ENCODE measurements around the gene LRWD1. TPM values are rescaled to one million over a fixed set of nuclear protein-coding genes. Genes with fewer than 3 reads are reported as not detected.
A peak's percentile ranks its signal among the peaks of the same experiment; 100 is the strongest.

The LRWD1 gene
- total RNA-seq, 2 experiments from 2014 or later, result 39.1 to 68.2 TPM

Small RNAs within 50 kb of the gene (microRNA-seq; reads per million reads assigned to microRNA genes)
- gene MIR4467 (ENCODE audit: borderline replicate concordance) (4.5 reads per million), gene MIR5090 (ENCODE audit: borderline replicate concordance) (28.8 reads per million, percentile 35 among the genes with 10 or more reads in this experiment)

Other genes starting within 250 kb of the LRWD1 start
- gene SH2B2, start 178.1 kb upstream of the LRWD1 start, total RNA-seq (2014; rRNA removed; shearing (Covaris generic)), result 27.3 and 42.0 TPM in 2 replicates
- gene SH2B2, start 178.1 kb upstream of the LRWD1 start, total RNA-seq (2022), result 109 and 131 TPM in 2 replicates
- not detected in 2 replicates for gene SPDYE6, start 108.5 kb upstream of the LRWD1 start, total RNA-seq (2014; rRNA removed; shearing (Covaris generic))
- not detected in 2 replicates for gene SPDYE6, start 108.5 kb upstream of the LRWD1 start, total RNA-seq (2022)
- 47.1 and 60.7 TPM in 2 replicates for gene PRKRIP1, start 68.6 kb upstream of the LRWD1 start, total RNA-seq (2014; rRNA removed; shearing (Covaris generic))
- gene PRKRIP1, start 68.6 kb upstream of the LRWD1 start, total RNA-seq (2022), result 42.5 and 48.2 TPM in 2 replicates
- 130 and 149 TPM in 2 replicates for gene ORAI2, start 31.4 kb upstream of the LRWD1 start, total RNA-seq (2014; rRNA removed; shearing (Covaris generic))
- 230 and 263 TPM in 2 replicates for gene ORAI2, start 31.4 kb upstream of the LRWD1 start, total RNA-seq (2022)
- 17.5 and 23.6 TPM in 2 replicates for gene ALKBH4, start 121 bp upstream of the LRWD1 start, total RNA-seq (2014; rRNA removed; shearing (Covaris generic))
- 12.1 and 13.3 TPM in 2 replicates for gene ALKBH4, start 121 bp upstream of the LRWD1 start, total RNA-seq (2022)
- gene POLR2J, start 13.9 kb downstream of the LRWD1 start, total RNA-seq (2014; rRNA removed; shearing (Covaris generic)), result 58.1 and 62.4 TPM in 2 replicates
- 62.9 and 68.6 TPM in 2 replicates for gene POLR2J, start 13.9 kb downstream of the LRWD1 start, total RNA-seq (2022)
- gene RASA4B, start 52.8 kb downstream of the LRWD1 start, total RNA-seq (2014; rRNA removed; shearing (Covaris generic)), result 7.2 and 8.2 TPM in 2 replicates
- gene RASA4B, start 52.8 kb downstream of the LRWD1 start, total RNA-seq (2022), result 12.8 and 18.1 TPM in 2 replicates
- 5.4 and 10.2 TPM in 2 replicates for gene UPK3BL2, start 78.7 kb downstream of the LRWD1 start, total RNA-seq (2014; rRNA removed; shearing (Covaris generic))
- gene UPK3BL2, start 78.7 kb downstream of the LRWD1 start, total RNA-seq (2022), result 19.5 and 22.2 TPM in 2 replicates
- not detected in 2 replicates for gene SPDYE2, start 86.2 kb downstream of the LRWD1 start, total RNA-seq (2014; rRNA removed; shearing (Covaris generic))
- gene SPDYE2, start 86.2 kb downstream of the LRWD1 start, total RNA-seq (2022), result not detected in 2 replicates
- gene POLR2J3, start 107.6 kb downstream of the LRWD1 start, total RNA-seq (2014; rRNA removed; shearing (Covaris generic)), result 12.4 and 30.4 TPM in 2 replicates
- 62.8 and 63.7 TPM in 2 replicates for gene POLR2J3, start 107.6 kb downstream of the LRWD1 start, total RNA-seq (2022)
- 20.3 and 25.9 TPM in 2 replicates for gene RASA4, start 151.8 kb downstream of the LRWD1 start, total RNA-seq (2014; rRNA removed; shearing (Covaris generic))
- 52.4 and 64.6 TPM in 2 replicates for gene RASA4, start 151.8 kb downstream of the LRWD1 start, total RNA-seq (2022)
- 13.3 and 22.6 TPM in 2 replicates for gene UPK3BL1, start 177.8 kb downstream of the LRWD1 start, total RNA-seq (2014; rRNA removed; shearing (Covaris generic))
- gene UPK3BL1, start 177.8 kb downstream of the LRWD1 start, total RNA-seq (2022), result 22.5 and 26.6 TPM in 2 replicates
- gene SPDYE2B, start 185.3 kb downstream of the LRWD1 start, total RNA-seq (2014; rRNA removed; shearing (Covaris generic)), result not detected in 2 replicates
- gene SPDYE2B, start 185.3 kb downstream of the LRWD1 start, total RNA-seq (2022), result not detected in 2 replicates
- gene POLR2J2, start 206.7 kb downstream of the LRWD1 start, total RNA-seq (2014; rRNA removed; shearing (Covaris generic)), result 2.5 and 5.4 TPM in 2 replicates
- 11.8 and 16.2 TPM in 2 replicates for gene POLR2J2, start 206.7 kb downstream of the LRWD1 start, total RNA-seq (2022)